ENCODE results near the gene HOXB13. TPM values are rescaled to one million over a fixed set of nuclear protein-coding genes. Genes with fewer than 3 reads are reported as not detected.
A peak's percentile ranks its signal among the peaks of the same experiment; 100 is the strongest.

The HOXB13 gene
- total RNA-seq, 5 donors from 2014 or later (not counting 1 experiment from before 2014, with no cell fraction given), result 0.13 TPM; not detected in 4

DNA sequence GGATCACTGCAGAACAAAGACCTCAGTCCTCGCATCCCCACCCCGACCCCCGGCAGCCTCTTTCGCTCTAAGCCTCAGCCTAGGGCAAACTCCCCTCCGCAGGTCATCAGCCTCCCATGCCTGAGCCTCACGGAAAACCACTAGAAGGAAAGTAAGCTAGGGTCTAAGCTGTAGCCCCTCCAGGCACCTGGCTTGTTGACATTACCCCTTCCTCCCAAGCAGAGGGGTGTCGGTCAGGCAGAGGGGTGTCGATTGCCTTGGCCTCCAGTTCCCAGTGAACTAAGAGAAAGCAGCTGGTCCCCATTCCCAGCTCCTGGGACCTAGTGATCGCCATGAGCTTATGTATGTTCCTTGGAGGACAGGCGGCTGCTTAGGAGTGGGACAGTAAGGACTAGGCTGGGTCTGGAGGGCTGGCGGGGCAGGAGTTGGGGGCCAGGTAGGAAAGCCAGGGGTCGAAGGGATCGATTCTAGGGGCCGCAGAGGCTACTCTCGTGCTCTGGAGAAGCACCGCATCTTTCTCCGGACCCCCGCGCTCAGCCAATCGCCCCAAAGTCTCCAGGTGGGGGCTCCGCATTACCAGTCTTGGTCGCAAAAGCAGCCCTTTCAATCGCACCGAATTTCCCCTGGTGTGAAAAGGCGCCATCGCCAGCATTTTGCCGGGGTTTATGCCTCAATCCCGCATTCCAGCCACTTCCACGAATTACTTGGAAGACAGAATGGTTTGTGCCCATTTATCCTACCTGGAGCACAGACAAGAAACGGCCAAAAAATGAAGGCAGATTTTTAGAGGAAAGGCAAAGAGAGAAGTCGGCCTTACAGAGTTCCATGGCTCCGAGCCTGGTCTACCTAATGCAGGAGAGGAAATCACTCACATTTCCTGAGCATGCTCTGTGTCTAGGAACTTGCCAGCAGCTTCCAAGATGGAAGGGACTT, 21.3 kb upstream of the HOXB13 start:
- Mint-ChIP-seq H3K4me1 (peaks cover 18 to 30% (median 19%) of the 10 kb centered on the region in 3 donors), H3K27me3 (peaks cover 83 to 94% of the 10 kb centered on the region in 2 donors), H3K9me3 (no peaks in the 10 kb centered on the region), H3K27ac (no peak overlapping the region), H3K36me3 (no peaks in the 10 kb centered on the region), H3K4me3 (no peak overlapping the region)
- ATAC-seq (replicated peaks in 1 of 4) (no peak), DNase-seq (no peak)
- Histone ChIP-seq H3K4me3 (ENCODE audit: control insufficient read depth in 1 of 2, extremely low read depth in 1 of 2, low read length in 1 of 2) (peak overlapping the region in 1 of 2 donors; percentile 44), H3K27me3 (replicated peaks in 1 of 2; ENCODE audit: control insufficient read depth in 2 of 2, extremely low read depth in 1 of 2, insufficient read depth in 2 of 2, low read length in 1 of 2) (peaks cover 60 to 89% of the 10 kb centered on the region in 2 experiments), H3K9me3 (no peaks in the 10 kb centered on the region), H3K36me3 (ENCODE audit: control insufficient read depth in 2 of 2, extremely low read depth in 1 of 2, insufficient read depth in 1 of 2, low read length in 1 of 2) (no peaks in the 10 kb centered on the region), H3K4me1 (ENCODE audit: control insufficient read depth in 1 of 2, extremely low read depth in 1 of 2, insufficient read depth in 2 of 2, low read length in 2 of 2) (peaks cover 2 to 32% of the 10 kb centered on the region in 2 experiments), H3K27ac (ENCODE audit: low read length) (no peak overlapping the region)
- ChIA-PET POLR2A (no interaction called here), CTCF (interaction anchor here in 1 of 2 donors (0.6 kb wide), 1 partner anchor 153 kb away, joined by 3 read pairs; no protein-coding TSS in a partner anchor)
- WGBS (ENCODE audit: insufficient coverage), result 16% methylated on average over 28 of the region's 32 CpGs

DNA sequence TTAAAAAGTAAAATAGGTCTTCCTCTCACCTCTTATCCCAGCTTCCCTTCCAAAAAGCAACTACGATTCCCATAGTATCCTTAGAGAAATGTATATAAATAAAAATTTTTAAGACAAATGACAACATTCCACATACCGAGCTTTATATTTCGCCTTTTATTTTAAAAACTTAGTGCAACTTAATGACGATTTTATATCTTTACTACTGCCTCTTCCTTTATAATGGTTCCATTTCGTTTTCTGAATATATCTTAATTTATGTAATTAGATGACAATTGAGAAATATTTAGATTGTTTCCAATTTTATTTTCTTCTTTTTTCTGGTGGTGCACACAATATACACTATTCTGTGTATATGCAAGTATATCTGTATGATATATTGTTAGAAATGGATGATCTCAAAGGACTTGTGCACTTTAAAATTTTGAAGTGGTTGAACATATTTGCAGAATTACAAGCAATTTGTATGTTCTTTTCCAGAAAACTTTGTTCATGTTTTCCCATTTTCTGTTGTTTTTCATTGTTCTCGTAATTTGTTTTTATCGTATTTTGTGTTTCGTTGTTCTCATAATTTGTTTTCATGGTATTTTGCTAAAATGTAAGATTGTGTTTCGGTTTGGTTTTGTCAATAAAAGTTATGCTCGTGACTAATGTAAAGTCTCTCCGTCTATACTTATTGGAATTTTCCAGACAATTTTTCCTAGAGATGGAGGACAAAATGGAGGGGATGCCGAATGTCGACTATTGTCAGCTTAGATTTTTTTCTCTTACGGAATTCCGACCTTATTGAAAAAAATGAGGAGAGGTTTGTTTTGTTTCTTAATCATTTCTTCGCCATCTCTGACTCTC, 20.4 kb upstream of the HOXB13 start:
- Histone ChIP-seq H3K4me1 (ENCODE audit: control insufficient read depth in 1 of 2, extremely low read depth in 1 of 2, insufficient read depth in 2 of 2, low read length in 2 of 2) (peaks cover 0 to 22% of the 10 kb centered on the region in 2 experiments), H3K4me3 (ENCODE audit: control insufficient read depth in 1 of 2, extremely low read depth in 1 of 2, low read length in 1 of 2) (peak overlapping the region in 1 of 2 donors; percentile 44), H3K27me3 (replicated peaks in 1 of 2; ENCODE audit: control insufficient read depth in 2 of 2, extremely low read depth in 1 of 2, insufficient read depth in 2 of 2, low read length in 1 of 2) (peaks cover 52 to 87% of the 10 kb centered on the region in 2 experiments), H3K27ac (ENCODE audit: low read length) (no peak overlapping the region), H3K9me3 (no peaks in the 10 kb centered on the region), H3K36me3 (ENCODE audit: control insufficient read depth in 2 of 2, extremely low read depth in 1 of 2, insufficient read depth in 1 of 2, low read length in 1 of 2) (no peaks in the 10 kb centered on the region)
- ATAC-seq (replicated peaks in 1 of 4) (no peak), DNase-seq (no peak)
- H3K36me3 Mint-ChIP-seq, result no peaks in the 10 kb centered on the region
- H3K4me1 Mint-ChIP-seq, result peaks cover 12 to 26% (median 13%) of the 10 kb centered on the region in 3 donors
- WGBS (ENCODE audit: insufficient coverage), result 44% methylated on average over 3 of the region's 16 CpGs
- no peaks in the 10 kb centered on the region for H3K9me3 Mint-ChIP-seq
- H3K4me3 Mint-ChIP-seq, result no peak overlapping the region
- H3K27ac Mint-ChIP-seq, result peak overlapping the region in 1 of 2 donors; percentile 32
- POLR2A ChIA-PET, result interaction anchor here in 1 of 2 donors (0.5 to 0.7 kb wide), 2 partner anchors 33 to 751 kb away, joined by 3 to 6 read pairs; no protein-coding TSS in a partner anchor
- peaks cover 84 to 94% of the 10 kb centered on the region in 2 donors for H3K27me3 Mint-ChIP-seq
- CTCF ChIA-PET, result interaction anchor here (0.6 to 1.0 kb wide), 4 partner anchors 11 to 154 kb away, joined by 3 to 4 read pairs (median 3); no protein-coding TSS in a partner anchor

DNA sequence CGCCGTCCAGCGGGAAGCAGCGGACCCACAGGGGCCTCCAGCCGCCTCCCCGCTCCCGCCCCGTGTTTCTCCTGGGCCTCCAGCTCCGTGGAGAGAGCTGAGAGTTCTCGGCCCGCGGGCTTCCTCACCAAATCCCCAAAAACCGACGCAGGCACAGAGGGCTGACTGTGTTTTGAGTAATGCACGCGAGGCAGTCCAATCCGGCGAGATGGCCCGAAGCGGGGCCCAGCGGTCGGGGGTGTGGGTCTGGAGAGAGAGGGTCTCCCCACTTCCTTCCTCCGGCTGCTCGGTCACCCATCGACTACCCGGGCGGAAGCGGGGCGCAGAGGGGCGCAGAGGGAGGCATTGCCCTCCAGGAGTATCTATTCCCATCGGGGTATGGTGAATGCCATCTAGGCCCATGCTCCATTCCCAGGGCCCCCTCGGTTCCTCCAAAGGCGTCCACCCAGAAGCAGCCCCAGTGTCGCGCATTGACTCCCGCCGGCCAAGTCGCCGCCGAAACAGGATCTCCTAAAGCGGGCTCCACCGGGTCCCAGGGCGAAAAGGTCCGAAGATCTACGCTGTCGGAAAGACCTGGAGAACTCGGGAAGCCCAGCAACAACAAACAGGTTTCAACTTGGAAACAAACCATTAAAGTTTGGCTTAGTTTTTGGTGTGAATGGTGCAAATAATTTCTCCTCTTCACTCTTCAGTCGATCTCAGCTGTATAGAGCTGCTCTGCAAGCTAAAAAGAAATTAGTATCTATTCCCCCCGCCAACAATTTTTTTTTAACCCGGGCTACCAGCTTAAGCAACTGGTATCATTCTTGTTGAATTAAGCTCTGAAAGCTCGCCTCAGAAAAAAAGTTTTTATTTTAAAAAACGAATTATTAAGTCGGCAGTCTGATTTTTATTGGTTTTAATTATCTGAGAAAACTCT, 19.2 kb upstream of the HOXB13 start:
- Histone ChIP-seq H3K9me3 (no peaks in the 10 kb centered on the region), H3K4me3 (ENCODE audit: control insufficient read depth in 1 of 2, extremely low read depth in 1 of 2, low read length in 1 of 2) (no peak overlapping the region), H3K36me3 (ENCODE audit: control insufficient read depth in 2 of 2, extremely low read depth in 1 of 2, insufficient read depth in 1 of 2, low read length in 1 of 2) (no peaks in the 10 kb centered on the region), H3K27me3 (replicated peaks in 1 of 2; ENCODE audit: control insufficient read depth in 2 of 2, extremely low read depth in 1 of 2, insufficient read depth in 2 of 2, low read length in 1 of 2) (peaks cover 45 to 83% of the 10 kb centered on the region in 2 experiments), H3K4me1 (ENCODE audit: control insufficient read depth in 1 of 2, extremely low read depth in 1 of 2, insufficient read depth in 2 of 2, low read length in 2 of 2) (peaks cover 0 to 19% of the 10 kb centered on the region in 2 experiments), H3K27ac (ENCODE audit: low read length) (no peak overlapping the region)
- ATAC-seq (replicated peaks in 1 of 4) (no peak), DNase-seq (no peak)
- Mint-ChIP-seq H3K9me3 (no peaks in the 10 kb centered on the region), H3K27me3 (peaks cover 84 to 94% of the 10 kb centered on the region in 2 donors), H3K36me3 (no peaks in the 10 kb centered on the region), H3K4me1 (peaks cover under 1 to 14% (median 2%) of the 10 kb centered on the region in 3 donors), H3K4me3 (no peak overlapping the region), H3K27ac (no peak overlapping the region)
- CTCF ChIA-PET, result interaction anchor here (0.6 to 1.0 kb wide), 3 partner anchors 10 to 135 kb away, joined by 3 to 4 read pairs (median 3); no protein-coding TSS in a partner anchor
- 18% methylated on average over 39 of the region's 53 CpGs for WGBS (ENCODE audit: insufficient coverage)
- POLR2A ChIA-PET, result interaction anchor here in 1 of 2 donors (0.7 kb wide), 1 partner anchor 31 kb away, joined by 3 read pairs; no protein-coding TSS in a partner anchor

DNA sequence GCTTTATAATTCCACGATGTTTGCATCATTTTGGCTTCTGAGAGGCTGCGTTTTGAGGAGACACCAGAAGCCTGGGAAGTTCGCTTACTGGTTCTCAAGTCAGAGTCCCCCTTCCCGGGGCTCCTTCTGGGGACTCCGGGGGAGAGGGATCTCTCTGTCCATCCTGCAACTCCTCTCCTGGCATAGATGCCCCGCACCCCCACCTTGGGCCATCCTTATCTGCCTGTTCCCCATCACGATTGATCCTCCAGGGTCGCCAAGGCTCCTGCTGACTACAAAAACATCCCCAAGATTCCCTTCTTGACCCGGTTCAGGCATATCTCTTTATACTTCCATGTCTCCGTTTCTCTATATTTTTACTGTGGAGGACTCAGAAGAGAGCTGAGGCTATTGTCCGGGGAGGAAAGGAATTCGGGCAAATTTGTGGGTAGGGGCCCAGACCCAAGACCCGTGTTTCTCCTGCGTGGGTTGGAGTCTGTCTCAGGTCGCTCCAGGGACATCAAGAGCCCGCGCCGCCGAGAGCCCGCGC, 18.4 kb upstream of the HOXB13 start:
- H3K9me3 ChIP-seq, result no peaks in the 10 kb centered on the region
- H3K4me1 ChIP-seq (ENCODE audit: control insufficient read depth in 1 of 2, extremely low read depth in 1 of 2, insufficient read depth in 2 of 2, low read length in 2 of 2), result peaks cover 0 to 15% of the 10 kb centered on the region in 2 experiments
- no peak overlapping the region for H3K4me3 ChIP-seq (ENCODE audit: control insufficient read depth in 1 of 2, extremely low read depth in 1 of 2, low read length in 1 of 2)
- POLR2A ChIA-PET, result no interaction called here
- DNase-seq, result no peak
- no peaks in the 10 kb centered on the region for H3K36me3 ChIP-seq (ENCODE audit: control insufficient read depth in 2 of 2, extremely low read depth in 1 of 2, insufficient read depth in 1 of 2, low read length in 1 of 2)
- WGBS (ENCODE audit: insufficient coverage), result 7% methylated on average over 12 of the region's 21 CpGs
- no peak overlapping the region for H3K27ac Mint-ChIP-seq
- CTCF ChIA-PET, result no interaction called here
- no peak for ATAC-seq (replicated peaks in 1 of 4)
- peaks cover 0 to 14% (median 0%) of the 10 kb centered on the region in 3 donors for H3K4me1 Mint-ChIP-seq
- no peaks in the 10 kb centered on the region for H3K9me3 Mint-ChIP-seq
- H3K27me3 Mint-ChIP-seq, result peaks cover 85 to 94% of the 10 kb centered on the region in 2 donors
- no peaks in the 10 kb centered on the region for H3K36me3 Mint-ChIP-seq
- H3K27ac ChIP-seq (ENCODE audit: low read length), result no peak overlapping the region
- peaks cover 41 to 81% of the 10 kb centered on the region in 2 experiments for H3K27me3 ChIP-seq (replicated peaks in 1 of 2; ENCODE audit: control insufficient read depth in 2 of 2, extremely low read depth in 1 of 2, insufficient read depth in 2 of 2, low read length in 1 of 2)
- H3K4me3 Mint-ChIP-seq, result no peak overlapping the region

DNA sequence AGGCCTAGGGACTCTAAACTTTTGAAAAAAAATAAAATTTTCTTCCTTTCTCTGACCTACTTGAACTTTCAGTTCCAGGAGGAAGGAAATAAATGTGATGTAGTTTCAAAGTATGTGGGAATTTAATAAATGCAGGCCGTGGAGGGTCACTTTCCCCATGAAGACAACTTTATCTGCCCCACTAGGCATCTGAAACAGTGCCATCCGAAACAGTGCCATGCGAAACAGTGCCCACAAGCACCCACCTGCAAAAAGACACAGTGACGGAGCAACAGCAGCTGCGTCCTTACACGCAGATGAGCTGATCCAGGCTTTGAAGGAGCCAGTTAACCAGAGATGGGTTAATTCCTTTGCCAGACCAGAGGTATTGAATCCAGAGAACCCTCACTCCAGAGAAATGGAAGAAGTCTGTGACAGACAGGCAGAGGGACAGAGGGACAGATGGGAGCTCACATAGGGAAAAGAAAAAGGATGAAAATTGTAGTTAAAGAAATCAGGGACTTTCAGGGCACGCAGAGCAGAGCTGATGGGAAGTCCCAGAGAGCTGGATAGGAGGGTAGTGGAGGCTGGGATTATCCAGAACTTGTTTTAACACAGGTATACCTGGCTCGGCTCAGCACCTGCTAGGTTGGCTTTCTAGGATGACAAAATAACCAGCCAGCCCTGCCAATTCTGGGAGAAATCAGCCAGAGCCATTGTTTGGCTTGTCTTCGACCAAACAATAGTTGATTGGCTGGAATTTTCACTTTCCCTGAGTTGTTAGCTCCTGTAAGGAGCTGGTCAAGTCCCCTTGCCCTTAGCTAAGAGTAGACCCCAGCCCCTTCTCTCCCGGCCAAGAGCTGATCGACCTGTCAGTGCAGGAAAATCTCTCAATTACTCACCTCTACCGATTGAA, 17.1 kb upstream of the HOXB13 start:
- ChIA-PET CTCF (interaction anchor here (0.6 to 1.2 kb wide), 3 partner anchors 14 to 45 kb away, joined by 3 to 4 read pairs (median 3); no protein-coding TSS in a partner anchor), POLR2A (interaction anchor here in 1 of 2 donors (0.6 kb wide), 1 partner anchor 50 kb away, joined by 10 read pairs; no protein-coding TSS in a partner anchor)
- H3K9me3 ChIP-seq, result no peaks in the 10 kb centered on the region
- H3K27ac Mint-ChIP-seq, result no peak overlapping the region
- H3K27me3 Mint-ChIP-seq, result peaks cover 87 to 95% of the 10 kb centered on the region in 2 donors
- peaks cover 0 to 15% of the 10 kb centered on the region in 2 experiments for H3K4me1 ChIP-seq (ENCODE audit: control insufficient read depth in 1 of 2, extremely low read depth in 1 of 2, insufficient read depth in 2 of 2, low read length in 2 of 2)
- H3K36me3 Mint-ChIP-seq, result no peaks in the 10 kb centered on the region
- H3K27me3 ChIP-seq (replicated peaks in 1 of 2; ENCODE audit: control insufficient read depth in 2 of 2, extremely low read depth in 1 of 2, insufficient read depth in 2 of 2, low read length in 1 of 2), result peaks cover 32 to 83% of the 10 kb centered on the region in 2 experiments
- H3K27ac ChIP-seq (ENCODE audit: low read length), result no peak overlapping the region
- no peak overlapping the region for H3K4me3 ChIP-seq (ENCODE audit: control insufficient read depth in 1 of 2, extremely low read depth in 1 of 2, low read length in 1 of 2)
- 8% methylated on average over 4 of the region's 12 CpGs for WGBS (ENCODE audit: insufficient coverage)
- no peak overlapping the region for H3K4me3 Mint-ChIP-seq
- ATAC-seq (replicated peaks in 1 of 4) (no peak), DNase-seq (no peak)
- H3K36me3 ChIP-seq (ENCODE audit: control insufficient read depth in 2 of 2, extremely low read depth in 1 of 2, insufficient read depth in 1 of 2, low read length in 1 of 2), result no peaks in the 10 kb centered on the region
- H3K4me1 Mint-ChIP-seq, result peaks cover 0 to 10% (median 0%) of the 10 kb centered on the region in 3 donors
- H3K9me3 Mint-ChIP-seq, result no peaks in the 10 kb centered on the region
